ENCODE measurements around the gene PRSS21.

PRSS21 gene

GRCh38 chr16:2777903-2778629 is 39.0 kb upstream of the PRSS21 start:
- TF ChIP-seq USF1 (IDR thresholded peaks at IDR 0.05) (no peak), TEAD4 (IDR thresholded peaks at IDR 0.05) (no peak), EGR1 (IDR thresholded peaks at IDR 0.05) (no peak), FOXM1 (IDR thresholded peaks at IDR 0.05; ENCODE audit: borderline replicate concordance, low read depth) (no peak), REST (IDR thresholded peaks at IDR 0.05; ENCODE audit: low read depth) (no peak), YY1 (IDR thresholded peaks at IDR 0.05; ENCODE audit: low read depth) (no peak), ZBTB7A (IDR thresholded peaks at IDR 0.05; ENCODE audit: low read depth) (no peak), TCF12 (IDR thresholded peaks at IDR 0.05; ENCODE audit: low read depth) (no peak), TAF1 (IDR thresholded peaks at IDR 0.05; ENCODE audit: low read depth) (no peak), CREB1 (IDR thresholded peaks at IDR 0.05; ENCODE audit: low read depth) (no peak), NFIC (IDR thresholded peaks at IDR 0.05) (no peak), CEBPB (IDR thresholded peaks at IDR 0.05) (no peak)
- TF ChIP-seq, protein P1, sequence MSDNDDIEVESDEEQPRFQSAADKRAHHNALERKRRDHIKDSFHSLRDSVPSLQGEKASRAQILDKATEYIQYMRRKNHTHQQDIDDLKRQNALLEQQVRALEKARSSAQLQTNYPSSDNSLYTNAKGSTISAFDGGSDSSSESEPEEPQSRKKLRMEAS (IDR thresholded peaks at IDR 0.05) = no peak

DNA sequence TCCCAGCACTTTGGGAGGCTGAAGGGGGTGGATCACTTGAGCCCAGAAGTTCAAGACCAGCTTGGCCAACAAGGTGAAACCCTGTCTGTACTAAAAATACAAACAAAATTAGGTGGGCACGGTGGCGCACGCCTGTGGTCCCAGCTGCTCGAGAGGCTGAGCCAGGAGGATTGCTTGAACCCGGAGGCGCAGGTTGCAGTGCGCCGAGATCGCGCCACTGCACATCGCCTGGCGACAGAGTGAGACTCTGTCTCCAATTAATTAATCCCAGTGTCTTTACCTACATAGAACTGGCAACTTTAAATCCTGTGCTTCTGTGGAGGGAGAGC is 38.4 kb upstream of the PRSS21 start:
- TF ChIP-seq YY1 (IDR thresholded peaks at IDR 0.05; ENCODE audit: low read depth) (no peak), REST (IDR thresholded peaks at IDR 0.05; ENCODE audit: low read depth) (no peak), ZBTB7A (IDR thresholded peaks at IDR 0.05; ENCODE audit: low read depth) (no peak), EP300 (IDR thresholded peaks at IDR 0.05; ENCODE audit: borderline replicate concordance) (no peak), RAD21 (IDR thresholded peaks at IDR 0.05; ENCODE audit: low read depth) (no peak), USF1 (IDR thresholded peaks at IDR 0.05) (no peak), CREB1 (IDR thresholded peaks at IDR 0.05; ENCODE audit: low read depth) (no peak), TAF1 (IDR thresholded peaks at IDR 0.05; ENCODE audit: low read depth) (no peak), TEAD4 (IDR thresholded peaks at IDR 0.05) (no peak), FOXM1 (IDR thresholded peaks at IDR 0.05; ENCODE audit: borderline replicate concordance, low read depth) (no peak), EGR1 (IDR thresholded peaks at IDR 0.05) (no peak), CEBPB (IDR thresholded peaks at IDR 0.05) (no peak), TCF12 (IDR thresholded peaks at IDR 0.05; ENCODE audit: low read depth) (no peak), NFIC (IDR thresholded peaks at IDR 0.05) (no peak)
- TF ChIP-seq, protein P1 (IDR thresholded peaks at IDR 0.05) = no peak

DNA sequence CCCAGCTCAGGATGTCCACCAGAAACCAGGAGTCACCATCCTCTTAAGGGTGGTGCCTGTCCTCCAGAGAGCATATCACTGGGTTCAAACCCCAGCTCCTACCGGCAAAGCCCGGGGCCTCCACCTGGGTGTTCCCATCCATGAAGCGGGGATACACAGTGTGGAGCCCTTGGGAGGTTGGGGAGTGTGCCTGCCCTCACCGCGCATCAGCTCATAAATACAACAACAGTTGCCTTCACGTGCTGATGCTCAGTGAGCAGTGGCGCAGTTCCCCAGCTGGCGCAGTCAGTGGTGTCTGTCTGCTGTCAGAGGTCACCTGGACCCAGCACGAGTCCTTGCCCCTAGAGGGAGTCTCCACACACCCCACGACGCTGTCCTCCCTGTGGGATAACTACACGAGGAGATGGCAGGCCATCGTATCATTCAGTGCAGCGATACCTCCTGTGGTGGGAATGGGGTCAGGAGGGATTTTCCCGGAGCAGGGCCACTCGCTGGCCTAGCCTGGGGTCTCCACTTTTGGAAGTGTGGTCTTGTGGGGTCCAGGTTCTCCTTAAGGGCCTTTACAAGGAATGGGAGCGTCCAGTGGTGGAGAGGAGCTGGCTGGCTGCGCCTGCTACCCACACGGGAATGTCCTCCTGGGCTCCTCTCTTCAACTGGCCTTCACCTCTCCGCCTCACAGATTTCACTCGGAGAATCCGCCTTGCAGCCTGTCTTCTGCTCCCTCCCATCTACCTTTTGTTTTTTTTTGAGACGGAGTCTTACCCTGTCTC is 37.7 kb upstream of the PRSS21 start:
- TF ChIP-seq, protein P1 (IDR thresholded peaks at IDR 0.05) = no peak
- TF ChIP-seq TEAD4 (IDR thresholded peaks at IDR 0.05) (no peak), EGR1 (IDR thresholded peaks at IDR 0.05) (no peak), TAF1 (IDR thresholded peaks at IDR 0.05; ENCODE audit: low read depth) (no peak), YY1 (IDR thresholded peaks at IDR 0.05; ENCODE audit: low read depth) (no peak), REST (IDR thresholded peaks at IDR 0.05; ENCODE audit: low read depth) (no peak), USF1 (IDR thresholded peaks at IDR 0.05) (no peak), CEBPB (IDR thresholded peaks at IDR 0.05) (no peak), RAD21 (IDR thresholded peaks at IDR 0.05; ENCODE audit: low read depth) (no peak), EP300 (IDR thresholded peaks at IDR 0.05; ENCODE audit: borderline replicate concordance) (no peak), TCF12 (IDR thresholded peaks at IDR 0.05; ENCODE audit: low read depth) (no peak), ZBTB7A (IDR thresholded peaks at IDR 0.05; ENCODE audit: low read depth) (no peak), FOXM1 (IDR thresholded peaks at IDR 0.05; ENCODE audit: borderline replicate concordance, low read depth) (no peak)
